Neural progenitor cell (in vitro differentiated cells): ENCODE data around the gene UGT1A6.

Experiments used
- CTCF ChIP-seq: fragments of 200-600 bp; sonication (generic); IDR thresholded peaks from 2 replicates; pipeline ENCODE4 v1.5.1; 2017; ENCODE audit warnings: antibody characterized with exemption, mild to moderate bottlenecking
- EZH2 ChIP-seq: fragments of 200-600 bp; sonication (generic); IDR thresholded peaks from 2 replicates; pipeline ENCODE4 v1.6.1; 2017; ENCODE audit warnings: antibody characterized with exemption, mild to moderate bottlenecking, moderate library complexity

- TF ChIP-seq CTCF, result no peak
- TF ChIP-seq EZH2, result no peak
Measured at GRCh38 chr2:233656443-233656842, 36.2 kb upstream of the UGT1A6 start.
